Stimulated activated naive B cell treated with anti-CD40 and anti-IgM and Interleukin-4, amounts not matched to agents 10 μg/mL and 1 μg/mL and 100 μg/mL, for 72 hours (primary cell): ENCODE data around the gene RAP1A.
"Not testable (repeated sequence)": the region's sequence is repeated elsewhere in the genome, so short reads cannot be mapped to it uniquely, and the experiment has no call there.

Experiments used
- ATAC-seq, 2 donors: fragments of 150-1000 bp; cut with Tn5 transposase; replicated peaks; 2 replicates each; pipeline ENCODE4 v1.10.0; 2021; ENCODE audit warnings: moderate library complexity in 1 of 2
- DNase-seq: peaks from one replicate; pipeline ENCODE4 v3.0.0; 2021
- H3K27ac Mint-ChIP-seq: one replicate; pipeline ENCODE4 v1.8.0; 2022; ENCODE audit warnings: mild to moderate bottlenecking, mixed read lengths
- H3K27me3 Mint-ChIP-seq, 2 donors: one replicate each; pipeline ENCODE4 v1.8.0; 2022; ENCODE audit warnings: mixed read lengths in 2 of 2
- H3K36me3 Mint-ChIP-seq, 2 donors: one replicate each; pipeline ENCODE4 v1.8.0; 2022; ENCODE audit warnings: mixed read lengths in 2 of 2, mild to moderate bottlenecking in 1 of 2
- H3K4me1 Mint-ChIP-seq, 2 donors: one replicate each; pipeline ENCODE4 v1.8.0; 2022; ENCODE audit warnings: mixed read lengths in 2 of 2, mild to moderate bottlenecking in 1 of 2
- H3K4me3 Mint-ChIP-seq, 2 donors: one replicate each; pipeline ENCODE4 v1.8.0; 2022; ENCODE audit warnings: mild to moderate bottlenecking in 2 of 2, mixed read lengths in 2 of 2, moderate library complexity in 1 of 2
- H3K9me3 Mint-ChIP-seq, 2 donors: one replicate each; pipeline ENCODE4 v1.8.0; 2022; ENCODE audit warnings: mixed read lengths in 2 of 2, mild to moderate bottlenecking in 1 of 2

The RAP1A gene

GRCh38 chr1:111604931-111605330, 14.7 kb upstream of the RAP1A start:
- Mint-ChIP-seq H3K4me1 (peaks cover 47 to 63% of the 10 kb centered on the region in 2 donors), H3K27ac (peak overlapping the region; percentile 100), H3K36me3 (peaks cover 25 to 41% of the 10 kb centered on the region in 2 donors), H3K4me3 (no peak overlapping the region), H3K27me3 (no peaks in the 10 kb centered on the region), H3K9me3 (peaks cover 0 to 2% of the 10 kb centered on the region in 2 donors)
- DNase-seq: no peak
- ATAC-seq: no peak

GRCh38 chr1:111605576-111605975, 14.0 kb upstream of the RAP1A start:
- DNase-seq (no peak), ATAC-seq (no peak)
- H3K9me3 Mint-ChIP-seq: no peaks in the 10 kb centered on the region
- H3K27ac Mint-ChIP-seq: no peak overlapping the region
- no peaks in the 10 kb centered on the region for H3K27me3 Mint-ChIP-seq
- peaks cover 22 to 40% of the 10 kb centered on the region in 2 donors for H3K36me3 Mint-ChIP-seq
- no peak overlapping the region for H3K4me3 Mint-ChIP-seq
- peaks cover 43 to 57% of the 10 kb centered on the region in 2 donors for H3K4me1 Mint-ChIP-seq

GRCh38 chr1:111606457-111607215, 13.0 kb upstream of the RAP1A start:
- not testable (repeated sequence) for H3K27ac Mint-ChIP-seq, DNase-seq

GRCh38 chr1:111608528-111608927, 11.1 kb upstream of the RAP1A start:
- Mint-ChIP-seq H3K36me3 (peaks cover 25 to 42% of the 10 kb centered on the region in 2 donors), H3K4me1 (peaks cover 24 to 30% of the 10 kb centered on the region in 2 donors)
- not testable (repeated sequence) for H3K9me3 Mint-ChIP-seq, H3K27me3 Mint-ChIP-seq, H3K27ac Mint-ChIP-seq, DNase-seq, H3K4me3 Mint-ChIP-seq, ATAC-seq

More at GRCh38 chr1:111606457-111607215, 13.0 kb upstream of the RAP1A start:
- H3K9me3 Mint-ChIP-seq, ATAC-seq, H3K4me3 Mint-ChIP-seq, H3K27me3 Mint-ChIP-seq: not testable (repeated sequence)
- Mint-ChIP-seq H3K4me1 (peaks cover 39 to 48% of the 10 kb centered on the region in 2 donors), H3K36me3 (peaks cover 20 to 42% of the 10 kb centered on the region in 2 donors)

GRCh38 chr1:111611986-111612385, 7.6 kb upstream of the RAP1A start:
- no peak overlapping the region for H3K27ac Mint-ChIP-seq
- peaks cover 12 to 28% of the 10 kb centered on the region in 2 donors for H3K36me3 Mint-ChIP-seq
- no peak for ATAC-seq
- DNase-seq: no peak
- H3K27me3 Mint-ChIP-seq: no peaks in the 10 kb centered on the region
- H3K9me3 Mint-ChIP-seq: no peaks in the 10 kb centered on the region
- H3K4me3 Mint-ChIP-seq: no peak overlapping the region
- peaks cover 20 to 25% of the 10 kb centered on the region in 2 donors for H3K4me1 Mint-ChIP-seq

GRCh38 chr1:111615870-111616715, 3.5 kb upstream of the RAP1A start:
- ATAC-seq (peak; percentile 61 to 67), DNase-seq (peak; percentile 65)
- peaks cover 0 to 4% of the 10 kb centered on the region in 2 donors for H3K9me3 Mint-ChIP-seq
- H3K27me3 Mint-ChIP-seq: no peaks in the 10 kb centered on the region
- H3K4me1 Mint-ChIP-seq: peaks cover 34 to 47% of the 10 kb centered on the region in 2 donors
- H3K36me3 Mint-ChIP-seq: peaks cover 16 to 23% of the 10 kb centered on the region in 2 donors
- H3K4me3 Mint-ChIP-seq: peak overlapping the region; percentile 56 to 66
- peak overlapping the region; percentile 97 for H3K27ac Mint-ChIP-seq

GRCh38 chr1:111618081-111618480, 1.5 kb upstream of the RAP1A start:
- DNase-seq (no peak), ATAC-seq (peak; percentile 53 to 60)
- H3K9me3 Mint-ChIP-seq: peaks cover 0 to 4% of the 10 kb centered on the region in 2 donors
- H3K4me1 Mint-ChIP-seq: peaks cover 43 to 67% of the 10 kb centered on the region in 2 donors
- H3K36me3 Mint-ChIP-seq: peaks cover 28 to 43% of the 10 kb centered on the region in 2 donors
- H3K4me3 Mint-ChIP-seq: peak overlapping the region; percentile 65 to 72
- H3K27ac Mint-ChIP-seq: peak overlapping the region; percentile 97
- no peaks in the 10 kb centered on the region for H3K27me3 Mint-ChIP-seq

GRCh38 chr1:111618961-111619634, 491 bp upstream of the RAP1A start:
- Mint-ChIP-seq H3K9me3 (peaks cover 0 to 4% of the 10 kb centered on the region in 2 donors), H3K27me3 (no peaks in the 10 kb centered on the region), H3K27ac (peak overlapping the region; percentile 86), H3K4me3 (peak overlapping the region; percentile 89 to 98), H3K4me1 (peaks cover 48 to 74% of the 10 kb centered on the region in 2 donors), H3K36me3 (peaks cover 35 to 49% of the 10 kb centered on the region in 2 donors)
- DNase-seq (no peak), ATAC-seq (peak; percentile 1 to 4)

GRCh38 chr1:111620441-111620971, 917 bp downstream of the RAP1A start:
- Mint-ChIP-seq H3K36me3 (peaks cover 35 to 48% of the 10 kb centered on the region in 2 donors), H3K27ac (peak overlapping the region; percentile 95), H3K4me3 (peak overlapping the region; percentile 98), H3K4me1 (peaks cover 42 to 66% of the 10 kb centered on the region in 2 donors), H3K9me3 (peaks cover 0 to 4% of the 10 kb centered on the region in 2 donors), H3K27me3 (no peaks in the 10 kb centered on the region)
- DNase-seq (no peak), ATAC-seq (peak in 1 of 2 donors; percentile 24)

GRCh38 chr1:111621050-111621449, 1.5 kb downstream of the RAP1A start:
- H3K4me1 Mint-ChIP-seq: peaks cover 41 to 66% of the 10 kb centered on the region in 2 donors
- peaks cover 38 to 52% of the 10 kb centered on the region in 2 donors for H3K36me3 Mint-ChIP-seq
- peak overlapping the region; percentile 95 for H3K27ac Mint-ChIP-seq
- ATAC-seq (no peak), DNase-seq (no peak)
- H3K27me3 Mint-ChIP-seq: no peaks in the 10 kb centered on the region
- H3K4me3 Mint-ChIP-seq: peak overlapping the region; percentile 98
- H3K9me3 Mint-ChIP-seq: peaks cover 2 to 4% of the 10 kb centered on the region in 2 donors

- Mint-ChIP-seq H3K27me3 (no peaks in the 10 kb centered on the region), H3K27ac (peak overlapping the region; percentile 2), H3K4me1 (peaks cover 31 to 55% of the 10 kb centered on the region in 2 donors), H3K36me3 (peaks cover 38 to 50% of the 10 kb centered on the region in 2 donors), H3K9me3 (peaks cover 2 to 4% of the 10 kb centered on the region in 2 donors), H3K4me3 (peak overlapping the region; percentile 98)
- no peak for ATAC-seq
- DNase-seq: no peak
These were observed 2.6 kb downstream of the RAP1A start for GRCh38 chr1:111622166-111622565.

- Mint-ChIP-seq H3K9me3 (peaks cover 0 to 2% of the 10 kb centered on the region in 2 donors), H3K27me3 (no peaks in the 10 kb centered on the region), H3K36me3 (peaks cover 44 to 52% of the 10 kb centered on the region in 2 donors), H3K4me1 (peaks cover 22 to 51% of the 10 kb centered on the region in 2 donors), H3K27ac (no peak overlapping the region), H3K4me3 (peak overlapping the region in 1 of 2 donors; percentile 37)
- ATAC-seq (no peak), DNase-seq (no peak)
These were observed 4.8 kb downstream of the RAP1A start for GRCh38 chr1:111624382-111624781.

- Mint-ChIP-seq H3K36me3 (peaks cover 45 to 53% of the 10 kb centered on the region in 2 donors), H3K9me3 (peaks cover 0 to 2% of the 10 kb centered on the region in 2 donors), H3K4me3 (peak overlapping the region in 1 of 2 donors; percentile 80), H3K4me1 (peaks cover 25 to 57% of the 10 kb centered on the region in 2 donors), H3K27ac (no peak overlapping the region), H3K27me3 (no peaks in the 10 kb centered on the region)
- DNase-seq (no peak), ATAC-seq (no peak)
These were observed 5.7 kb downstream of the RAP1A start for GRCh38 chr1:111625276-111625675.
